ENCODE data around the gene TXNRD2. TPM values are rescaled to one million over a fixed set of nuclear protein-coding genes. Genes with fewer than 3 reads are reported as not detected.

TXNRD2 gene
- total and polyA plus RNA-seq, 10 of the 15 experiments (the other 5 are each of a cell fraction or from before 2014, with no cell fraction given) = 1.6 to 26.0 (median 13.9) TPM

GRCh38 chr22:19915287-19915954 is 26.2 kb downstream of the TXNRD2 start:
- Histone ChIP-seq H4K20me1 (ENCODE audit: control insufficient read depth, insufficient read depth) (no peaks in the 10 kb centered on the region), H3K36me3 (ENCODE audit: control insufficient read depth in 2 of 2, insufficient read depth in 2 of 2, low read length in 1 of 2) (peaks cover 2 to 13% of the 10 kb centered on the region in 2 experiments; a peak in 3 of 4 replicates), H3K4me1 (ENCODE audit: control insufficient read depth, insufficient read depth, low read length) (no peaks in the 10 kb centered on the region), H3K4me2 (ENCODE audit: control insufficient read depth, insufficient read depth) (no peak overlapping the region), H3K27me3 (replicated peaks in 1 of 2; ENCODE audit: control insufficient read depth in 2 of 2, insufficient read depth in 2 of 2, low read length in 1 of 2) (no peaks in the 10 kb centered on the region), H3K79me2 (ENCODE audit: control insufficient read depth, insufficient read depth, low read length) (no peaks in the 10 kb centered on the region), H3K4me3 (no peak overlapping the region), H3K9ac (ENCODE audit: control insufficient read depth, insufficient read depth, low read length) (no peak overlapping the region), H3K27ac (ENCODE audit: control insufficient read depth, insufficient read depth) (no peak overlapping the region), H2AFZ (ENCODE audit: control insufficient read depth, low read depth, low read length) (no peak overlapping the region), H3K9me3 (replicated peaks; ENCODE audit: control insufficient read depth, insufficient read depth, low read length) (no peaks in the 10 kb centered on the region)
- whole genome bisulfite sequencing (ENCODE audit: insufficient coverage, insufficient replicate concordance, low lambda C conversion rate, missing lambda C conversion rate) = 86% methylated on average over 13 of the region's 13 CpGs
- no TSS peak for BruUV-seq (replicated peaks)
- DNase-seq (ENCODE audit: low read depth, low spot score) (no peak), ATAC-seq (no peak), FAIRE-seq (no peak)
- RAD21 ChIA-PET (ENCODE audit: unreplicated experiment) = no interaction called here
- intact Hi-C loops (cut with micrococcal nuclease; ENCODE audit: unreplicated experiment) = no loop called here
- SMC1A ChIA-PET (ENCODE audit: uncharacterized antibody, unreplicated experiment) = interaction anchor here (1.0 kb wide), 1 partner anchor 85 kb away, joined by 3 read pairs; no protein-coding TSS in a partner anchor
- POLR2A ChIA-PET = no interaction called here
- CTCF ChIA-PET = interaction anchor here (0.6 to 1.8 kb wide), 3 partner anchors 38 to 185 kb away, joined by 3 to 6 read pairs (median 4); no protein-coding TSS in a partner anchor
- in situ Hi-C loops (cut with MboI) = loop anchor here (5.0 kb wide), 1 partner anchor 183 kb away; no protein-coding TSS in a partner anchor
- TF ChIP-seq NR2C1 (IDR thresholded peaks at IDR 0.05) = no peak
- no peak for TF ChIP-seq BCL11A (IDR thresholded peaks at IDR 0.05; ENCODE audit: low read depth, low read length)
- TF ChIP-seq, protein P1, sequence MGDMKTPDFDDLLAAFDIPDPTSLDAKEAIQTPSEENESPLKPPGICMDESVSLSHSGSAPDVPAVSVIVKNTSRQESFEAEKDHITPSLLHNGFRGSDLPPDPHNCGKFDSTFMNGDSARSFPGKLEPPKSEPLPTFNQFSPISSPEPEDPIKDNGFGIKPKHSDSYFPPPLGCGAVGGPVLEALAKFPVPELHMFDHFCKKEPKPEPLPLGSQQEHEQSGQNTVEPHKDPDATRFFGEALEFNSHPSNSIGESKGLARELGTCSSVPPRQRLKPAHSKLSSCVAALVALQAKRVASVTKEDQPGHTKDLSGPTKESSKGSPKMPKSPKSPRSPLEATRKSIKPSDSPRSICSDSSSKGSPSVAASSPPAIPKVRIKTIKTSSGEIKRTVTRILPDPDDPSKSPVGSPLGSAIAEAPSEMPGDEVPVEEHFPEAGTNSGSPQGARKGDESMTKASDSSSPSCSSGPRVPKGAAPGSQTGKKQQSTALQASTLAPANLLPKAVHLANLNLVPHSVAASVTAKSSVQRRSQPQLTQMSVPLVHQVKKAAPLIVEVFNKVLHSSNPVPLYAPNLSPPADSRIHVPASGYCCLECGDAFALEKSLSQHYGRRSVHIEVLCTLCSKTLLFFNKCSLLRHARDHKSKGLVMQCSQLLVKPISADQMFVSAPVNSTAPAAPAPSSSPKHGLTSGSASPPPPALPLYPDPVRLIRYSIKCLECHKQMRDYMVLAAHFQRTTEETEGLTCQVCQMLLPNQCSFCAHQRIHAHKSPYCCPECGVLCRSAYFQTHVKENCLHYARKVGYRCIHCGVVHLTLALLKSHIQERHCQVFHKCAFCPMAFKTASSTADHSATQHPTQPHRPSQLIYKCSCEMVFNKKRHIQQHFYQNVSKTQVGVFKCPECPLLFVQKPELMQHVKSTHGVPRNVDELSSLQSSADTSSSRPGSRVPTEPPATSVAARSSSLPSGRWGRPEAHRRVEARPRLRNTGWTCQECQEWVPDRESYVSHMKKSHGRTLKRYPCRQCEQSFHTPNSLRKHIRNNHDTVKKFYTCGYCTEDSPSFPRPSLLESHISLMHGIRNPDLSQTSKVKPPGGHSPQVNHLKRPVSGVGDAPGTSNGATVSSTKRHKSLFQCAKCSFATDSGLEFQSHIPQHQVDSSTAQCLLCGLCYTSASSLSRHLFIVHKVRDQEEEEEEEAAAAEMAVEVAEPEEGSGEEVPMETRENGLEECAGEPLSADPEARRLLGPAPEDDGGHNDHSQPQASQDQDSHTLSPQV (IDR thresholded peaks at IDR 0.05) = no peak
- no peak for TF ChIP-seq PAX8 (IDR thresholded peaks at IDR 0.05)
- no peak for TF ChIP-seq RCOR1 (conservative IDR thresholded peaks at IDR 0.05; ENCODE audit: low read depth, low read length)
- TF ChIP-seq RFX5 (IDR thresholded peaks at IDR 0.05; ENCODE audit: low read depth, low read length) = no peak
- no peak for TF ChIP-seq POLR2AphosphoS2 (IDR thresholded peaks at IDR 0.05; ENCODE audit: low read depth, low read length)
- TF ChIP-seq, protein P2, sequence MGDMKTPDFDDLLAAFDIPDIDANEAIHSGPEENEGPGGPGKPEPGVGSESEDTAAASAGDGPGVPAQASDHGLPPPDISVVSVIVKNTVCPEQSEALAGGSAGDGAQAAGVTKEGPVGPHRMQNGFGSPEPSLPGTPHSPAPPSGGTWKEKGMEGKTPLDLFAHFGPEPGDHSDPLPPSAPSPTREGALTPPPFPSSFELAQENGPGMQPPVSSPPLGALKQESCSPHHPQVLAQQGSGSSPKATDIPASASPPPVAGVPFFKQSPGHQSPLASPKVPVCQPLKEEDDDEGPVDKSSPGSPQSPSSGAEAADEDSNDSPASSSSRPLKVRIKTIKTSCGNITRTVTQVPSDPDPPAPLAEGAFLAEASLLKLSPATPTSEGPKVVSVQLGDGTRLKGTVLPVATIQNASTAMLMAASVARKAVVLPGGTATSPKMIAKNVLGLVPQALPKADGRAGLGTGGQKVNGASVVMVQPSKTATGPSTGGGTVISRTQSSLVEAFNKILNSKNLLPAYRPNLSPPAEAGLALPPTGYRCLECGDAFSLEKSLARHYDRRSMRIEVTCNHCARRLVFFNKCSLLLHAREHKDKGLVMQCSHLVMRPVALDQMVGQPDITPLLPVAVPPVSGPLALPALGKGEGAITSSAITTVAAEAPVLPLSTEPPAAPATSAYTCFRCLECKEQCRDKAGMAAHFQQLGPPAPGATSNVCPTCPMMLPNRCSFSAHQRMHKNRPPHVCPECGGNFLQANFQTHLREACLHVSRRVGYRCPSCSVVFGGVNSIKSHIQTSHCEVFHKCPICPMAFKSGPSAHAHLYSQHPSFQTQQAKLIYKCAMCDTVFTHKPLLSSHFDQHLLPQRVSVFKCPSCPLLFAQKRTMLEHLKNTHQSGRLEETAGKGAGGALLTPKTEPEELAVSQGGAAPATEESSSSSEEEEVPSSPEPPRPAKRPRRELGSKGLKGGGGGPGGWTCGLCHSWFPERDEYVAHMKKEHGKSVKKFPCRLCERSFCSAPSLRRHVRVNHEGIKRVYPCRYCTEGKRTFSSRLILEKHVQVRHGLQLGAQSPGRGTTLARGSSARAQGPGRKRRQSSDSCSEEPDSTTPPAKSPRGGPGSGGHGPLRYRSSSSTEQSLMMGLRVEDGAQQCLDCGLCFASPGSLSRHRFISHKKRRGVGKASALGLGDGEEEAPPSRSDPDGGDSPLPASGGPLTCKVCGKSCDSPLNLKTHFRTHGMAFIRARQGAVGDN (IDR thresholded peaks at IDR 0.05) = no peak
- TF ChIP-seq JUND (IDR thresholded peaks at IDR 0.05; ENCODE audit: low read depth, low read length) = no peak
- no peak for TF ChIP-seq CREM (IDR thresholded peaks at IDR 0.05; ENCODE audit: low read depth)
- TF ChIP-seq NR2F1 (conservative IDR thresholded peaks at IDR 0.05) = no peak
